ENCODE data around the gene FGF12.

DNA sequence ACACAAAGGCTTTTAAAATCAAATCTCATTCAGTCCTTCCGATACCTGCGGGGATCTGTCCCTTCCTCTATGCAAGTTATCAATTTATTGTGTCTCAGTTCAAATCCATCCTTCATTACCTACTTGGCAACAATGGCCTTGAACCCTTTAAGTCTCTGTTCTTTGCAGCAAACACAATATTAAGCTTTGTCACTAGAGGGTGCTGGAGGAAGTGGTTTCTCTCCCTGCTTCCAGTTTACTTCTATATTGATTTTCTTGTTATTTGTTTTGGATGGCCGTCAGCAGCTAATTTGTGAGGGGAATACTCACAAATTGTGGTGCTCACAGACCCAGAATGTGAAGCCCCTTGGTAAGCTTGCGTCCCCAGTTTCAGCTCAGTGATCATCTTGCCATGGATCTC, 278.3 kb downstream of the FGF12 start:
- TF ChIP-seq CTCF (conservative IDR thresholded peaks at IDR 0.05; ENCODE audit: low read length) (peak; percentile 76), EZH2phosphoT487 (IDR thresholded peaks at IDR 0.05; ENCODE audit: borderline replicate concordance, low read depth, low read length) (no peak)

Measured in OCI-LY7 (cell line).